ENCODE data around the gene TENM3. TPM values are rescaled to one million over a fixed set of nuclear protein-coding genes. Genes with fewer than 3 reads are reported as not detected.

TENM3 gene
- total RNA-seq, 1 donor, result 24.2 TPM

- DNase-seq (ENCODE audit: low read depth), result no peak
- no peak for TF ChIP-seq CTCF (IDR thresholded peaks at IDR 0.05; ENCODE audit: insufficient read depth, low read depth, low read length)
Measured at GRCh38 chr4:182770259-182770995, 527.2 kb downstream of the TENM3 start.

GRCh38 chr4:182770996-182771514, 527.9 kb downstream of the TENM3 start:
- TF ChIP-seq CTCF (IDR thresholded peaks at IDR 0.05; ENCODE audit: insufficient read depth, low read depth, low read length), result no peak
- no peak overlapping the region for H3K4me3 ChIP-seq (ENCODE audit: low read depth, low read length)
- DNase-seq (ENCODE audit: low read depth), result no peak

More at GRCh38 chr4:182770259-182770995, 527.2 kb downstream of the TENM3 start:
- no peak overlapping the region for H3K4me3 ChIP-seq (ENCODE audit: low read depth, low read length)

GRCh38 chr4:182775075-182775474, 531.9 kb downstream of the TENM3 start:
- H3K4me3 ChIP-seq (ENCODE audit: low read depth, low read length), result no peak overlapping the region
- TF ChIP-seq CTCF (IDR thresholded peaks at IDR 0.05; ENCODE audit: insufficient read depth, low read depth, low read length), result no peak
- DNase-seq (ENCODE audit: low read depth), result no peak

- peak; percentile 17 for DNase-seq (ENCODE audit: low read depth)
- no peak overlapping the region for H3K4me3 ChIP-seq (ENCODE audit: low read depth, low read length)
- no peak for TF ChIP-seq CTCF (IDR thresholded peaks at IDR 0.05; ENCODE audit: insufficient read depth, low read depth, low read length)
Measured at GRCh38 chr4:182776376-182777105, 533.3 kb downstream of the TENM3 start.

- no peak overlapping the region for H3K4me3 ChIP-seq (ENCODE audit: low read depth, low read length)
- DNase-seq (ENCODE audit: low read depth), result no peak
- no peak for TF ChIP-seq CTCF (IDR thresholded peaks at IDR 0.05; ENCODE audit: insufficient read depth, low read depth, low read length)
Measured at GRCh38 chr4:182778222-182778982, 535.2 kb downstream of the TENM3 start.

GRCh38 chr4:182786991-182787390, 543.8 kb downstream of the TENM3 start:
- H3K4me3 ChIP-seq (ENCODE audit: low read depth, low read length), result no peak overlapping the region
- TF ChIP-seq CTCF (IDR thresholded peaks at IDR 0.05; ENCODE audit: insufficient read depth, low read depth, low read length), result no peak
- DNase-seq (ENCODE audit: low read depth), result no peak
